Hypothalamus (tissue), 51 donors: ENCODE measurements around the gene PROSER3.

Source experiments
- DNase-seq, 51 donors: peaks; one replicate each; lab custom pipeline; 2025; lab: John Stamatoyannopoulos, UW

PROSER3 gene

GRCh38 chr19:35757749-35758608, at the start of gene PROSER3:
Gene PROSER3 (plus strand): TSS chr19:35758176. CDS start chr19:35758216, 40 bp downstream.
- DNase-seq = peak; percentile 77 to 99 (median 97)

- no peak for DNase-seq
These were observed 49.6 kb upstream of the PROSER3 start for GRCh38 chr19:35708391-35708790.

- peak in 1 of 51 donors; percentile 33 for DNase-seq
These were observed 46.9 kb upstream of the PROSER3 start for GRCh38 chr19:35710784-35711723.

- DNase-seq = no peak
These were observed 45.1 kb upstream of the PROSER3 start for GRCh38 chr19:35712567-35713505.

GRCh38 chr19:35713506-35713850, 44.5 kb upstream of the PROSER3 start:
- DNase-seq = no peak

GRCh38 chr19:35713904-35714495, 44.0 kb upstream of the PROSER3 start:
- no peak for DNase-seq

GRCh38 chr19:35714601-35715354, 43.2 kb upstream of the PROSER3 start:
- DNase-seq = no peak

- no peak for DNase-seq
These were observed 42.6 kb upstream of the PROSER3 start for GRCh38 chr19:35715355-35715809.

- DNase-seq = peak in 40 of 51 donors; percentile 34 to 87 (median 68)
These were observed 41.8 kb upstream of the PROSER3 start for GRCh38 chr19:35715981-35716800.

GRCh38 chr19:35716801-35717664, 40.9 kb upstream of the PROSER3 start:
- DNase-seq = peak; percentile 52 to 99 (median 80)

- DNase-seq = peak in 32 of 51 donors; percentile 41 to 99 (median 92)
These were observed 40.2 kb upstream of the PROSER3 start, which contains the start of gene KMT2B for GRCh38 chr19:35717665-35718344. Gene KMT2B (plus strand): TSS chr19:35718003. CDS start chr19:35718019, 16 bp downstream.

- DNase-seq = peak in 22 of 51 donors; percentile 6 to 59 (median 28)
These were observed 39.5 kb upstream of the PROSER3 start for GRCh38 chr19:35718345-35719041.

GRCh38 chr19:35719402-35720162, 38.4 kb upstream of the PROSER3 start:
- DNase-seq = no peak

- no peak for DNase-seq
These were observed 37.8 kb upstream of the PROSER3 start for GRCh38 chr19:35720163-35720524.

GRCh38 chr19:35720648-35721047, 37.3 kb upstream of the PROSER3 start:
- no peak for DNase-seq
